IMR-90 (cell line): Measurements from ENCODE around the gene RALGPS1. TPM values are rescaled to one million over a fixed set of nuclear protein-coding genes. Genes with fewer than 3 reads are reported as not detected.

Source experiments
- ATAC-seq: fragments of 200-7000 bp; cut with Tn5 transposase; 2 replicates; pipeline ENCODE4 v1.9.1; 2020; ENCODE audit warnings: low read depth, mild to moderate bottlenecking, moderate library complexity
- BruUV-seq: library from RNA; stranded (reverse); fragments of 400-500 nt; replicated peaks from 2 replicates; lab custom pipeline; 2021; lab: Mats Ljungman, UMichigan
- CTCF ChIA-PET: fragments of 300-600 bp; formaldehyde crosslinking; extraction: SDS; loops from one replicate; lab custom pipeline; 2021; ENCODE audit warnings: antibody characterized with exemption; lab: Yijun Ruan, JAX
- POLR2A ChIA-PET: fragments of 300-600 bp; sonication (Branson Sonifier 250); formaldehyde crosslinking; loops from one replicate; lab custom pipeline; 2022; ENCODE audit warnings: antibody characterized with exemption; ENCODE audit not compliant: unreplicated experiment; lab: Charles Lee
- DNase-seq: peaks from one replicate; pipeline ENCODE4 v3.0.0; 2013
- H2AFZ ChIP-seq: replicated peaks from 2 replicates; pipeline ENCODE3; 2013; ENCODE audit warnings: low read length, mild to moderate bottlenecking; ENCODE audit not compliant: poor library complexity
- H2AK5ac ChIP-seq: 2 replicates; pipeline ENCODE4 v1.6.1; 2013; ENCODE audit warnings: low read depth, low read length, inconsistent platforms
- H2AK9ac ChIP-seq: replicated peaks from 2 replicates; pipeline ENCODE3; 2013; ENCODE audit warnings: mild to moderate bottlenecking, low read depth, low read length, moderate library complexity; ENCODE audit not compliant: poor library complexity
- H2BK120ac ChIP-seq: 2 replicates; pipeline ENCODE4 v1.6.1; 2013; ENCODE audit warnings: low read depth, low read length, inconsistent platforms
- H2BK15ac ChIP-seq: 3 replicates; pipeline ENCODE4 v1.6.1; 2013; ENCODE audit warnings: low read depth, low read length, inconsistent platforms
- H2BK20ac ChIP-seq: 2 replicates; pipeline ENCODE4 v1.6.1; 2013; ENCODE audit warnings: low read depth, mild to moderate bottlenecking, inconsistent platforms, low read length, moderate library complexity
- H2BK5ac ChIP-seq: 2 replicates; pipeline ENCODE4 v1.6.1; 2013; ENCODE audit warnings: mild to moderate bottlenecking, low read depth, low read length, inconsistent platforms; ENCODE audit not compliant: poor library complexity, severe bottlenecking
- H3K14ac ChIP-seq: replicated peaks from 2 replicates; pipeline ENCODE4 v1.6.1; 2013; ENCODE audit warnings: low read depth, low read length, inconsistent platforms
- H3K18ac ChIP-seq: 2 replicates; pipeline ENCODE4 v1.6.1; 2013; ENCODE audit warnings: low read depth, low read length, control low read depth
- H3K23ac ChIP-seq: 2 replicates; pipeline ENCODE4 v1.6.1; 2013; ENCODE audit warnings: low read depth, low read length, inconsistent platforms
- H3K27ac ChIP-seq: 2 replicates; pipeline ENCODE4 v1.5.1; 2013; ENCODE audit warnings: mild to moderate bottlenecking, control low read depth, low read length; ENCODE audit not compliant: insufficient read depth
- H3K27me3 ChIP-seq: 2 replicates; pipeline ENCODE4 v1.6.1; 2013; ENCODE audit warnings: low read length; ENCODE audit not compliant: control insufficient read depth, insufficient read depth
- H3K36me3 ChIP-seq: 2 replicates; pipeline ENCODE4 v1.6.1; 2013; ENCODE audit warnings: low read length, mixed read lengths; ENCODE audit not compliant: control insufficient read depth, insufficient read depth
- H3K4ac ChIP-seq: 2 replicates; pipeline ENCODE4 v1.6.1; 2013; ENCODE audit warnings: low read depth, low read length, inconsistent platforms
- H3K4me1 ChIP-seq: 2 replicates; pipeline ENCODE4 v1.6.1; 2013; ENCODE audit warnings: low read length, mixed read lengths; ENCODE audit not compliant: control insufficient read depth, insufficient read depth
- H3K4me2 ChIP-seq: 2 replicates; pipeline ENCODE4 v1.6.1; 2013; ENCODE audit warnings: low read depth, mild to moderate bottlenecking, control low read depth, low read length, moderate library complexity
- H3K4me3 ChIP-seq: 2 replicates; pipeline ENCODE4 v1.5.1; 2013; ENCODE audit warnings: low read depth, mild to moderate bottlenecking, control low read depth, low read length, moderate library complexity; ENCODE audit not compliant: insufficient read depth
- H3K56ac ChIP-seq: 2 replicates; pipeline ENCODE4 v1.6.1; 2013; ENCODE audit warnings: low read length, inconsistent platforms; ENCODE audit not compliant: insufficient read depth; ENCODE audit errors: extremely low read depth
- H3K79me1 ChIP-seq, 2 experiments: 2 replicates each; pipeline ENCODE4 v1.6.1; 2013; ENCODE audit warnings: low read length in 2 of 2, inconsistent platforms in 1 of 2, low read depth in 1 of 2
- H3K9ac ChIP-seq: 2 replicates; pipeline ENCODE4 v1.6.1; 2013; ENCODE audit warnings: low read depth, low read length, control low read depth
- H3K9me1 ChIP-seq: 2 replicates; pipeline ENCODE4 v1.6.1; 2013; ENCODE audit warnings: low read length, inconsistent platforms; ENCODE audit not compliant: insufficient read depth
- H3K9me3 ChIP-seq: 2 replicates; pipeline ENCODE4 v1.6.1; 2013; ENCODE audit warnings: low read length; ENCODE audit not compliant: control insufficient read depth, insufficient read depth
- H4K20me1 ChIP-seq: 2 replicates; pipeline ENCODE4 v1.6.1; 2013; ENCODE audit warnings: low read length, inconsistent platforms; ENCODE audit not compliant: insufficient read depth
- H4K5ac ChIP-seq: 2 replicates; pipeline ENCODE4 v1.6.1; 2013; ENCODE audit warnings: mild to moderate bottlenecking, low read depth, low read length, control low read depth
- H4K8ac ChIP-seq, 2 experiments: 2 replicates each; pipeline ENCODE4 v1.6.1; 2013; ENCODE audit warnings: low read depth in 2 of 2, low read length in 2 of 2, control low read depth in 1 of 2, inconsistent platforms in 1 of 2
- H4K91ac ChIP-seq: 2 replicates; pipeline ENCODE4 v1.6.1; 2013; ENCODE audit warnings: low read depth, low read length, inconsistent platforms; ENCODE audit not compliant: insufficient read depth
- MAFK ChIP-seq: IDR thresholded peaks from 2 replicates; pipeline ENCODE4 v1.6.1; 2012; ENCODE audit warnings: low read depth, low read length, improper control_type of control experiment
- MAZ ChIP-seq: IDR thresholded peaks from 2 replicates; pipeline ENCODE4 v1.6.1; 2012; ENCODE audit warnings: low read depth, mild to moderate bottlenecking, low read length, improper control_type of control experiment, moderate library complexity, borderline replicate concordance
- MXI1 ChIP-seq: IDR thresholded peaks from 2 replicates; pipeline ENCODE4 v1.6.1; 2012; ENCODE audit warnings: low read depth, mild to moderate bottlenecking, low read length, moderate library complexity, borderline replicate concordance
- WGBS, 2 experiments: methylation state at CpG; one replicate each; pipeline versions ENCODE4 v1.1.5 to v1.1.7; 2013; ENCODE audit warnings: missing lambda C conversion rate in 2 of 2; ENCODE audit not compliant: insufficient read length in 1 of 2; ENCODE audit errors: extremely low coverage in 2 of 2; 5-methylcytosine and 5-hydroxymethylcytosine counted together
- dilution Hi-C: fragments of 300-500 bp; cut with HindIII; formaldehyde crosslinking; loops from one replicate; pipeline ENCODE4 v1.14.3; 2018; ENCODE audit warnings: low sequenced_read_pairs; ENCODE audit not compliant: unreplicated experiment
- in situ Hi-C: fragments of 300-500 bp; cut with MboI; formaldehyde crosslinking; loops from 3 replicates; pipeline ENCODE4 v1.14.3; 2019; ENCODE audit warnings: low sequenced_read_pairs, inconsistent platforms, mixed read lengths
- intact Hi-C: fragments of 100-400 bp; cut with micrococcal nuclease; formaldehyde crosslinking; loops from 2 replicates; pipeline ENCODE4 v1.10.0; 2022
- polyA plus RNA-seq, 3 experiments: library from polyadenylated mRNA; depleted of rRNA; stranded (reverse); fragments of >200 nt; gene quantifications; 2 replicates each; pipeline ENCODE4 v1.2.3, GENCODE V29; 2012; ENCODE audit warnings: low replicate concordance in 1 of 3
- total RNA-seq: library from RNA; depleted of rRNA; stranded (reverse); fragments of >200 nt; gene quantifications from 2 replicates; pipeline ENCODE4 v1.2.3, GENCODE V29; 2012

RALGPS1 gene
- total and polyA plus RNA-seq, 2 of the 4 experiments (the other 2 are of a cell fraction) = 0.90 to 2.8 TPM

GRCh38 chr9:127224883-127225739, 310.5 kb downstream of the RALGPS1 start:
- TF ChIP-seq MAZ (peak; percentile 35; the same call in 1 of the 2 replicates), MXI1 (peak; percentile 61), MAFK (no peak)
- no peak overlapping the region for H3K9ac ChIP-seq
- in situ Hi-C loops = no loop called here

More at GRCh38 chr9:127224883-127225739, 310.5 kb downstream of the RALGPS1 start:
- Histone ChIP-seq H4K5ac (no peak overlapping the region), H2AK5ac (no peak overlapping the region), H4K91ac (no peak overlapping the region), H3K14ac (no peak overlapping the region), H2BK15ac (no peak overlapping the region), H3K4me1 (no peaks in the 10 kb centered on the region), H3K4ac (no peak overlapping the region; the same call in 1 of the 2 replicates), H4K20me1 (no peaks in the 10 kb centered on the region; the same call in 1 of the 2 replicates), H3K56ac (no peak overlapping the region), H3K27ac (peak overlapping the region; percentile 1; the same call in 1 of the 2 replicates), H4K8ac (peak overlapping the region in 1 of 2 experiments; percentile 55; a peak in 1 of 4 replicates), H3K23ac (no peak overlapping the region), H3K4me2 (peak overlapping the region; percentile 99), H3K36me3 (no peaks in the 10 kb centered on the region), H3K18ac (no peak overlapping the region), H3K9me1 (peaks cover 2% of the 10 kb centered on the region; the same call in 1 of the 2 replicates), H2BK5ac (no peak overlapping the region), H3K27me3 (peaks cover 29% of the 10 kb centered on the region), H2BK120ac (no peak overlapping the region), H3K9me3 (no peaks in the 10 kb centered on the region), H2AK9ac (peak overlapping the region; percentile 75), H3K79me1 (no peaks in the 10 kb centered on the region), H2AFZ (peak overlapping the region; percentile 98), H3K4me3 (peak overlapping the region; percentile 85), H2BK20ac (no peak overlapping the region)
- BruUV-seq = no TSS peak
- intact Hi-C loops (loop anchor here (10.0 kb wide), 1 partner anchor 200 kb away; the partner anchor contains the start of gene ZNF79), dilution Hi-C loops (no loop called here)
- POLR2A ChIA-PET = no interaction called here
- CTCF ChIA-PET = interaction anchor here (1.0 to 1.3 kb wide), 2 partner anchors 10 to 172 kb away, joined by 4 to 6 read pairs; partner anchors contain the start of gene SLC2A8
- WGBS, 2 experiments = 1% methylated on average over 27 of the region's 106 CpGs; no CpG with 5 or more reads in 1 of the 2 experiments
- DNase-seq (peak; percentile 81), ATAC-seq (peak; percentile 95)
